Keratinocyte (primary cell): ENCODE results near the gene MAGEA2B.
"Not testable (repeated sequence)": the region's sequence is repeated elsewhere in the genome, so short reads cannot be mapped to it uniquely, and the experiment has no call there.

Experiments
- CTCF ChIP-seq, 3 experiments: IDR thresholded peaks in 1 of 3; conservative IDR thresholded peaks in 1 of 3; optimal IDR thresholded peaks in 1 of 3; 2 replicates in 2 of 3; 3 replicates in 1 of 3; pipeline versions ENCODE3 to v1.5.1; 2011; ENCODE audit warnings: low read length in 3 of 3, mild to moderate bottlenecking in 3 of 3, moderate library complexity in 2 of 3, control low read depth in 1 of 3, inconsistent platforms in 1 of 3; ENCODE audit not compliant: insufficient read depth in 2 of 3; ENCODE audit errors: extremely low read depth in 1 of 3
- EZH2 ChIP-seq: IDR thresholded peaks from one replicate; pipeline ENCODE4 v1.6.1; 2012; ENCODE audit warnings: inconsistent platforms, mild to moderate bottlenecking, low read length, moderate library complexity

GRCh38 chrX:152674652-152675051 is 39.8 kb upstream of the MAGEA2B start:
- TF ChIP-seq CTCF (optimal IDR thresholded peaks at IDR 0.05 in 1 of 3, IDR thresholded peaks at IDR 0.05 in 1 of 3, conservative IDR thresholded peaks at IDR 0.05 in 1 of 3; ENCODE audit: extremely low read depth in 1 of 3, insufficient read depth in 2 of 3, low read length in 3 of 3); EZH2: not testable (repeated sequence)
